Hepatic stellate cell (primary cell): ENCODE data around the gene TUFM.
A peak's percentile ranks its signal among the peaks of the same experiment; 100 is the strongest.
"Not testable (repeated sequence)": the region's sequence is repeated elsewhere in the genome, so short reads cannot be mapped to it uniquely, and the experiment has no call there.

ENCODE experiments used
- DNase-seq: peaks from one replicate; pipeline ENCODE4 v3.0.0; 2011; ENCODE audit warnings: low spot score

TUFM gene

DNA sequence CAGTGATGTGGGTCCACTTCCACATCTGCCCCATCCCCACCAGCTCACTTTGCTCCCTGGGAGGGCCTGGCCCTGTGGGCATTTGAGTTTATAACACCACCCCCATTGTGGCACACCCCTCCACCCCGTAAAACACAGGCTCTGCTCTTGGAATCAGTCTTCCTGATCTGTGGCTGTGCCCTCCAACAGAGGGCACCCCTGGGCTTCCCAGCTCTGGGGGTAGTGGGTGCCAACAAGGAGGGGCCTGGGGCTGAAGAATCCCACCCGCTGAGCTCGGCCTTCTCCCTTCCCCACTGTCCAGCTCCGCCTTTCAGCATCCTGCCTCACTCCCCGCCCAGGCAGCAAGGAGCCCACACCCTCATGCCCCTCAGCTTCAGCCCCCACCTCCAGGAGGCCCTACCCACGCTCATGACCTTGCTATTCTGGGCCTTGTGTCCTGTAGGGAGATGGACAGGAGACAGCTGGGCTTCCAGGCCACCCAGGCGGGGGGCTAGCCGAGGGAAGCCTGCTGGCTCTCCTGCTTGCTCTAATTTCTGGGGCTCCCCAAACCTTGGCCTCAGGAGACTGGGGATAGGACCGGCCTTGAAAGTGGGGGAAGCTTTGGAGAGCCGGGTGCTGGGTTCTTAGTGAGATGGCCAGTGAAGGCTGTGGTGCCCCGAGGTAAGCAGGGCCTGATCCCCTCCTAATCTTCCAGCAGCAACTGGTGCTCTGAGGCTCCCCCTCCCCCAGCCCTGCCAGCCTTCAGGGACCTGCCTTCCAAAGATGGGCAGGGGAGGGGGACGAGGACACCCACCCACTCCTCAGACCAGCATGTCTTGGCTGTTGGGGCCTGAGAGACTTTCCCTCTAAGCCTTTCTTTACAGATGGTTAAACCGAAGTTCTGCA is 29.2 kb upstream of the TUFM start:
- no peak for DNase-seq

DNA sequence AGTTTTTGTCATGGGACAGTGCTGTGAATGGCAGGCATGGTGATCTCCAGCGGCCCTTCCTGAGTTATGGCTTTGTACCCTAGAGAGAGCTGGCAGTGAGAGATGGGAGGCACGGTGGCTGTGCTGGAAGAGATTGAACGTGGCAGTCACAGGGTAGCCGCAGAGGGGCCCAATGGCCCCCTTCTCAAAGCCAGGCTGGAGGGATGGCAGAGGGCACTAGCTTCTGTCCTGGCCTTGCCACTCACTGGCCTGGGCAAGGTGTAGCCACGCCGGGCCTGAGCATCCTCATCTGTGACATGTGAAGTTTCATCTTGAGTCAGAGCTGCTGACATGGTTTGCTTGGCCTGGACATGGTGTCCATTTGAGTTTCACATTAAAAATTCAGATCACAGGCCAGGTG is 28.3 kb upstream of the TUFM start:
- no peak for DNase-seq

DNA sequence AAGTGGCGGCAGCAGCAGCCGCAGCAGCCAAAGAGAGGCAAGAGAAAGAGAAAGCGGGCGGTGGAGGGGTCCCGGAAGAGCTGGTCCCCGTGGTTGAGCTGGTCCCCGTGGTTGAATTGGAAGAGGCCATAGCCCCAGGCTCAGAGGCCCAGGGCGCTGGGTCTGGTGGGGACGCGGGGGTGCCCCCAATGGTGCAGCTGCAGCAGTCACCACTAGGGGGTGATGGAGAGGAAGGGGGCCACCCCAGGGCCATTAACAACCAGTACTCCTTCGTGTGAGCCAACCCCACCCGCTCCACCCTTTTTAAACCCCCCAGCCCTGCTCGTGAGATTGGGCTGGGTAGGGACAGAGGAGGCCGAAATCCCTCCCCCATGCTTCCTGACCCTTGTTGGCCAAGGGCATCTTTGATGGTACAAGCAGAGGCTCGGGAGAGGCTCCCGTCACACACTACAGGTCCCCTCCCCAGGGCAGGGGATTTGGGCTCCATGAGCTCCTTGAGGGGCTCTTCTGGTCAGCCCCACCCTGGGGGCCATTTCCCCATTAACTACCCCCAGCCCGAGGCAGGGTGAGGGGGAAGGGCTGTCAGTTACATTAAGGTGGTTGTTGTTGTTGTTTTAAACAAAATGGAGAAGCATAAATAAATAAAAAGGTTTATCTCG is 27.5 kb upstream of the TUFM start:
- peak; percentile 64 for DNase-seq

DNA sequence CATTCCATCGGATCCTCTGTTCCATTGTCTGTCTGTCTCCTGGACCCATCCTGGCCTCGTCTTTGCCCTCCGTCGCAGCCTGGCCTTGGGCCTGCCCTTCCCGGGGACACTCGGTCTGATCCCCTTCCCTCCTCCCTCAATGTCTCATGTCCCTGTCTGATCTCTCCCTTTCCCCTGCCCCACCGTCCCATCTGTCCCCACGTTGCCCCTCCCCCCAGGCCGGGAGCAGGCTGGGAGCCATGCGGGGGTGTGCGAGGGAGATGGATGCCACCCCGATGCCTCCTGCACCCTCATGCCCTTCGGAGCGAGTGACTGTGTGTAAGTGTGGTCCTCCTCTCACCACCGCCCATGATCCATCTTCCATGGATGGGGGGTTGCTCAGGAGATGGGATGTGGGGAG is 26.8 kb upstream of the TUFM start:
- no peak for DNase-seq

- no peak for DNase-seq
Observed at GRCh38 chr16:28869201-28869600, 23.1 kb upstream of the TUFM start.

DNA sequence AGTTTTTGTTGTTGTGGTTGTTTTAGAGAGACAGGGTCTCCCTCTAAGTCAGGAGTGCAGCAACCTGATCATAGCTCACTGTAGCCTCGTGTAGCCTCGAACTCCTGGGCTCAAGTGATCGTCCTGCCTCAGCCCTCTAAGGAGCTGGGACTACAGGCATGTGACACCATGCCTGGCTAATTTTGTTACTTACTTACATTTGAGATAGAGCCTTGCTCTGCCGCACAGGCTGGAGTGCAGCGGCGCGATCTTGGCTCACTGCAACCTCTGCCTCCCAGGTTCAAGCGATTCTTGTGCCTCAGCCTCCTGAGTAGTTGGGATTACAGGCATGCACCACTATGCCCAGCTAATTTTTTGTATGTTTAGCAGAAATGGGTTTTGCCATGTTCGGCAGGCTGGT is 21.5 kb upstream of the TUFM start:
- not testable (repeated sequence) for DNase-seq

DNA sequence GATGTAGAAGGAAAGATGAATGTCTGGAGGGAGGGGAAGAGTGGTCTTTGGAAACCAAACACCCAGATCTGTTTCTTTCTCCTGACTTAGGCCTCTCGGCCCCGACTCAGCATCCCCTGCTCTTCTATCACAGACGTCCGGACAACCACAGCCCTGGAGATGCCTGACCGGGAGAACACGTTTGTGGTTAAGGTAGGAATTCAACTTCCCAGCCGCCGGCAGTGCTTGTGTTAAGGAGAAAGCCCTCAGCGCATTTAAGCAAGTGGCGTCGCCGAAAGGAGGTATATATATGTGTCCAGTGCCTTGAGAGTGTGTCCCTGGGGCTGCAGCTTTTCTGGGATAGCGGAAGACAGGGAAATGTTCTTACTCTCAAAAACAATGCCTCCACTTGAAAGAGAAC is 21.1 kb upstream of the TUFM start:
- DNase-seq, result no peak

DNA sequence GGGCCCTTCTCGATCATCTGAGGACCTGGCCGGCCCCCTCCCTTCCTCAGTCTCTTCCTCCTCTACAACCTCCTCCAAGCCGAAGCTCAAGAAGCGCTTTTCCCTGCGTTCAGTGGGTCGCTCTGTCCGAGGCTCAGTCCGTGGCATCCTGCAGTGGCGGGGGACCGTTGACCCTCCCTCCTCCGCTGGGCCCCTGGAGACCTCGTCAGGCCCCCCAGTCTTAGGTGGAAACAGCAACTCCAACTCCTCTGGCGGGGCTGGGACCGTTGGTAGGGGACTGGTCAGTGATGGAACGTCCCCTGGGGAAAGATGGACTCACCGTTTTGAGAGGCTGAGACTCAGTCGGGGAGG is 20.3 kb upstream of the TUFM start:
- no peak for DNase-seq

- no peak for DNase-seq
Observed at GRCh38 chr16:28865722-28866453, 19.7 kb upstream of the TUFM start.

GRCh38 chr16:28865001-28865688 is 19.0 kb upstream of the TUFM start:
- DNase-seq, result no peak

GRCh38 chr16:28863929-28864793 is 18.0 kb upstream of the TUFM start:
- peak; percentile 62 for DNase-seq

DNA sequence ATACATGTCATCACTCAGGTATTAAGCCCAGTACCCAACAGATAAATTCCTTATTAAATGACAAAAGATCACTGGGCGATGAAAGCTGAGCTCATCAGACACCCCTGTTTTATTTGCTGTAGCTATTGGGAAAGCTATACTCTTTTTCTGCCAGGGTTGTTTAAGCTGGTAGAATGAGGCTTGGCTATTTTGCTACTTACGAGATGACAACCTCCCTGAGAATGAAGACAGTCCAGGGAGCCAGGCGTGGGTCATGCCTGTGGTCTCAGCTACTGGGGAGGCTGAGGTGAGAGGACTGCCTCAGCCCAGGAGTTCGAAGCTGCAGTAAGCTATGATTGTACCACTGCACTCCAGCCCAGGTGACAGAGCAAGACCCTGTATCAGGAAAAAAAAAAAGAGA is 13.2 kb upstream of the TUFM start:
- no peak for DNase-seq

DNA sequence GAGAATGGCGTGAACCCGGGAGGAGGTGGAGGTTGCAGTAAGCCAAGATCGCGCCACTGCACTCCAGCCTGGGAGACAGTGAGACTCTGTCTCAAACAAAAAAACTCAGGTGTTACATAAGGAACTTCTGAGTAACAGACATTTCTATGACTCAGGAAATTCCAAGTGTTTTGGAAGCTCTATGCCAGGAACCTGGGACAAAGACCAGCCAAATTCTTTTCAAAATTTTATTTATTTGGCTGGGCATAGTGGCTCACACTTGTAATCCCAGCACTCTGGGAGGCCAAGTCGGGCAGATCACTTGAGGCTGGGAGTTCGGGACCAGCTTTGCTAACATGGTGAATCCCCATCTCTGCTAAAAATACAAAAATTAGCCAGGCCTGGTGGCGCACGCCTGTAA is 12.3 kb upstream of the TUFM start:
- no peak for DNase-seq

DNA sequence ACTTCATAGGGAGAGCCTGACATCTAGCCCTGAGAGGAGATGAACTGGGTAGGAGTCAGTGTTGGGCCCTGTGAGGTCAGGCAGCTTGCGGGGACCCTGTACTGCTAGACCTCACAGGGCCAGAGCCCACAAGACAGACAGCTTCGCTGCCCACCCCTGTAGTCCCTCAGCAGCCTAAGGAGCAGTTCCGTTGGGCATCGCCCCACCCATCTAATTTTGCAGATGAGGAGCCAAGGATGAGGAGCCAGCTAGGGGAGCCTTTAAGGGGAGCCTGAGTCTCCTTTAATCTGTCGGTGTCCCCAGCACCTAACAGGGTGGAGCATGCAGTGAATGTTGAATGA is 755 bp upstream of the TUFM start:
- DNase-seq, result no peak

DNA sequence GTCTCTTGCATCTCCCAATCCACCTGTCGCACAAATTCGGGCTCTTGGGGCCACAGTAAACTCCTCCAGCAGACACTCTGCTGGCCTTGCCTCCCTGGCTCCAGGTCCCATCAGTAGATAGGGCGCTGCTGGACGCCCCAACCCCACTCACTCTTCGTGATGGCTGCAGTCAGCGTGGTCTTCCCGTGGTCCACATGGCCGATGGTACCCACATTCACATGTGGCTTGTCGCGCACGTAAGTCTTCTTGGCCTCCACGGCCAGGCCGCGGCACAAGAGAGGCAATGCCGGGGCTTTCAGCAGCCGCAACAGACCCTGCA is 428 bp downstream of the TUFM start:
- no peak for DNase-seq

- no peak for DNase-seq
Observed at GRCh38 chr16:28845293-28845692, 855 bp downstream of the TUFM start.

DNA sequence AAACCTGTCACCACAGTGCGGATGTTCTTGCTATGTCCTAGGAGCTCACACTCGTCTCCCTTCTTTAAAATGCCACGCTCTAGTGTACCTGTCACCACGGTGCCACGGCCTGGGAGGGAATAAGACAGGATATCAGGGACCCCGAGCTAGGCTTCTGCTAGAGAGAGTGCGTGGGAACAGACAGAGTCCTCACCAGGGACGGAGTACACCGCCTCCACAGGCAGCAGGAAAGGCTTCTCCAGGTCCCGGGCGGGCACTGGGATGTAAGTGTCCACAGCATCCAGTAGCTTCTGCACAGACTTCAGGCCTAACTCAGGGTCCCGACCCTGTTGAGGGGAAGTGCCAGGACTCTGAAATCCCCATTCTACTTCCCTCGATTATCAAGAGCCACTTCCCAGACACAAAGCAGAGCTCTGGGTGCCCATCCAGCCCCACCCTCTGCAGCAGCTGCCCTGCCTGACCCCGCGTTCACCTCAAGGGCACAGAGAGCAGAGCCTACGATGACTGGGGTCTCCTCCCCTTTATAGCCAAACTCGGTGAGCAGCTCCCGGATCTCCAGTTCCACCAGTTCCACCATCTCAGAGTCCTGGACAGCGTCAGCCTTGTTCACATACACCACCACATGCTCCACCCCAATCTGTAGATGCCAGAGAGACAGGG is 1.8 kb downstream of the TUFM start:
- no peak for DNase-seq

GRCh38 chr16:28843766-28844165 is 2.4 kb downstream of the TUFM start:
- DNase-seq, result no peak

DNA sequence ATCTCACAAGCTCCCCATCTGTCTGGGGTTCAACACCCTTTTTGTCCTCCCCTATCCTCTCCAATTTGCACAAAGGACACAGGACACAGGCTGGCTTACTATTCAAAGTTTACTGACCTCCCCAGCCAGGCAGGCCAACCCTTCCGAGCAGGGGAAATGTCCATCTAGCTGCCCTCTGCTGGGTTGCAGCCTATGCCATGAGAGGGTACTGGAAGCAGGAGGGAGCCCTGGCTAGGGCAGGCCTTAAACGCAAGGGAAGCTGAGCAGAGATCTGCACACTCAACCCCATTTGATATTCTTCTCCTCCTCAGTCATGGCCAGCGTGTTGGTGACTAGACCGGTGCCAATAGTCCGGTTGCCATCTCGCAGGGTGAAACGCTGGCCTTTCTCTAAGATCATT is 3.5 kb downstream of the TUFM start:
- no peak for DNase-seq

- no peak for DNase-seq
Observed at GRCh38 chr16:28839899-28840298, 6.2 kb downstream of the TUFM start.

- DNase-seq, result no peak
Observed at GRCh38 chr16:28839004-28839639, 7.0 kb downstream of the TUFM start.
